Muscle of leg (tissue), 11 donors: ENCODE data around the gene EFEMP1. TPM values are rescaled to one million over a fixed set of nuclear protein-coding genes. Genes with fewer than 3 reads are reported as not detected.

Experiments used
- DNase-seq: peaks from one replicate; pipeline ENCODE4 v3.0.0; 2013
- H3K27ac ChIP-seq: one replicate; pipeline ENCODE4 v1.5.1; 2013; ENCODE audit warnings: mild to moderate bottlenecking, low read length, control low read depth
- H3K27me3 ChIP-seq: one replicate; pipeline ENCODE4 v1.6.1; 2013; ENCODE audit warnings: low read length; ENCODE audit not compliant: control insufficient read depth, insufficient read depth
- H3K36me3 ChIP-seq: one replicate; pipeline ENCODE4 v1.6.1; 2013; ENCODE audit warnings: low read length; ENCODE audit not compliant: control insufficient read depth, insufficient read depth
- H3K4me1 ChIP-seq: one replicate; pipeline ENCODE4 v1.6.1; 2013; ENCODE audit warnings: low read length; ENCODE audit not compliant: control insufficient read depth, insufficient read depth
- H3K4me3 ChIP-seq: one replicate; pipeline ENCODE4 v1.5.1; 2013; ENCODE audit warnings: low read length, control low read depth
- H3K9me3 ChIP-seq: replicated peaks from 2 replicates; pipeline ENCODE4 v1.6.1; 2013; ENCODE audit warnings: low read depth, low read length; ENCODE audit not compliant: control insufficient read depth
- WGBS: methylation state at CpG from one replicate; pipeline ENCODE4 v1.1.5; 2013; ENCODE audit warnings: missing lambda C conversion rate; ENCODE audit not compliant: insufficient coverage; 5-methylcytosine and 5-hydroxymethylcytosine counted together
- polyA plus RNA-seq, 8 donors: library from polyadenylated mRNA; unstranded; fragments of 120-200 nt; gene quantifications; one replicate each; pipeline versions ENCODE4 v1.2.1 to v1.2.3, GENCODE V29; 2013; ENCODE audit warnings: inconsistent platforms in 1 of 8, low replicate concordance in 1 of 8; ENCODE audit not compliant: insufficient read length in 8 of 8, insufficient read depth in 1 of 8
- total RNA-seq: library from RNA; stranded (reverse); fragments of 120-200 nt; gene quantifications from one replicate; pipeline ENCODE4 v1.2.4, GENCODE V29; 2013

EFEMP1 gene
- total and polyA plus RNA-seq, 9 donors, result 18.6 to 39.0 (median 24.9) TPM

GRCh38 chr2:55957142-55957541 is 33.6 kb upstream of the EFEMP1 start:
- no peaks in the 10 kb centered on the region for H3K36me3 ChIP-seq
- peaks cover 4% of the 10 kb centered on the region for H3K4me1 ChIP-seq
- no peak overlapping the region for H3K27ac ChIP-seq
- WGBS, result 60% methylated on average over 1 of the region's 3 CpGs
- H3K4me3 ChIP-seq, result no peak overlapping the region
- no peak for DNase-seq
- H3K9me3 ChIP-seq, result no peaks in the 10 kb centered on the region
- no peaks in the 10 kb centered on the region for H3K27me3 ChIP-seq

- Histone ChIP-seq H3K27me3 (no peaks in the 10 kb centered on the region), H3K4me3 (no peak overlapping the region), H3K36me3 (no peaks in the 10 kb centered on the region), H3K4me1 (peaks cover 4% of the 10 kb centered on the region), H3K9me3 (no peaks in the 10 kb centered on the region), H3K27ac (no peak overlapping the region)
- DNase-seq, result no peak
- 14% methylated on average over 1 of the region's 4 CpGs for WGBS
These were observed 30.9 kb upstream of the EFEMP1 start for GRCh38 chr2:55954306-55955035.

GRCh38 chr2:55952415-55952814 is 28.8 kb upstream of the EFEMP1 start:
- H3K27me3 ChIP-seq, result no peaks in the 10 kb centered on the region
- no peak overlapping the region for H3K27ac ChIP-seq
- H3K4me3 ChIP-seq, result no peak overlapping the region
- no peaks in the 10 kb centered on the region for H3K9me3 ChIP-seq
- H3K4me1 ChIP-seq, result no peaks in the 10 kb centered on the region
- no peak for DNase-seq
- no peaks in the 10 kb centered on the region for H3K36me3 ChIP-seq
- WGBS, result 68% methylated on average over 4 of the region's 4 CpGs

GRCh38 chr2:55951533-55951932 is 28.0 kb upstream of the EFEMP1 start:
- H3K9me3 ChIP-seq, result no peaks in the 10 kb centered on the region
- 100% methylated on average over 1 of the region's 5 CpGs for WGBS
- no peak overlapping the region for H3K27ac ChIP-seq
- H3K4me1 ChIP-seq, result no peaks in the 10 kb centered on the region
- no peak overlapping the region for H3K4me3 ChIP-seq
- H3K27me3 ChIP-seq, result no peaks in the 10 kb centered on the region
- H3K36me3 ChIP-seq, result no peaks in the 10 kb centered on the region
- DNase-seq, result no peak

GRCh38 chr2:55949613-55950012 is 26.0 kb upstream of the EFEMP1 start:
- no peaks in the 10 kb centered on the region for H3K4me1 ChIP-seq
- no peak overlapping the region for H3K27ac ChIP-seq
- H3K4me3 ChIP-seq, result no peak overlapping the region
- no CpG with 5 or more reads among the region's 2 CpGs for WGBS
- H3K36me3 ChIP-seq, result no peaks in the 10 kb centered on the region
- DNase-seq, result no peak
- no peaks in the 10 kb centered on the region for H3K27me3 ChIP-seq
- no peaks in the 10 kb centered on the region for H3K9me3 ChIP-seq

- DNase-seq, result no peak
- no peaks in the 10 kb centered on the region for H3K9me3 ChIP-seq
- H3K4me3 ChIP-seq, result no peak overlapping the region
- H3K36me3 ChIP-seq, result no peaks in the 10 kb centered on the region
- no peaks in the 10 kb centered on the region for H3K4me1 ChIP-seq
- no peak overlapping the region for H3K27ac ChIP-seq
- no peaks in the 10 kb centered on the region for H3K27me3 ChIP-seq
These were observed 25.6 kb upstream of the EFEMP1 start for GRCh38 chr2:55949211-55949610.

- H3K27me3 ChIP-seq, result no peaks in the 10 kb centered on the region
- DNase-seq, result no peak
- H3K9me3 ChIP-seq, result no peaks in the 10 kb centered on the region
- no peak overlapping the region for H3K27ac ChIP-seq
- no peaks in the 10 kb centered on the region for H3K36me3 ChIP-seq
- no peaks in the 10 kb centered on the region for H3K4me1 ChIP-seq
- H3K4me3 ChIP-seq, result no peak overlapping the region
These were observed 24.8 kb upstream of the EFEMP1 start for GRCh38 chr2:55948176-55948923.

- no peak for DNase-seq
- H3K9me3 ChIP-seq, result no peaks in the 10 kb centered on the region
- no CpG with 5 or more reads among the region's 4 CpGs for WGBS
- no peaks in the 10 kb centered on the region for H3K4me1 ChIP-seq
- H3K27me3 ChIP-seq, result no peaks in the 10 kb centered on the region
- H3K27ac ChIP-seq, result no peak overlapping the region
- H3K4me3 ChIP-seq, result no peak overlapping the region
- no peaks in the 10 kb centered on the region for H3K36me3 ChIP-seq
These were observed 24.2 kb upstream of the EFEMP1 start for GRCh38 chr2:55947752-55948151.

- Histone ChIP-seq H3K36me3 (no peaks in the 10 kb centered on the region), H3K4me3 (no peak overlapping the region), H3K27ac (no peak overlapping the region), H3K27me3 (no peaks in the 10 kb centered on the region), H3K9me3 (no peaks in the 10 kb centered on the region), H3K4me1 (no peaks in the 10 kb centered on the region)
- DNase-seq, result no peak
- no CpG with 5 or more reads among the region's 1 CpG for WGBS
These were observed 23.2 kb upstream of the EFEMP1 start for GRCh38 chr2:55946793-55947192.

GRCh38 chr2:55943466-55943865 is 19.9 kb upstream of the EFEMP1 start:
- WGBS, result no CpG with 5 or more reads among the region's 1 CpG
- no peak for DNase-seq

More at GRCh38 chr2:55943466-55943865, 19.9 kb upstream of the EFEMP1 start:
- H3K4me1 ChIP-seq, result no peaks in the 10 kb centered on the region
- H3K36me3 ChIP-seq, result no peaks in the 10 kb centered on the region
- no peaks in the 10 kb centered on the region for H3K27me3 ChIP-seq
- H3K4me3 ChIP-seq, result no peak overlapping the region
- H3K9me3 ChIP-seq, result no peaks in the 10 kb centered on the region
- H3K27ac ChIP-seq, result no peak overlapping the region
